Measurements from ENCODE around the gene PUM1.

Gene PUM1

DNA sequence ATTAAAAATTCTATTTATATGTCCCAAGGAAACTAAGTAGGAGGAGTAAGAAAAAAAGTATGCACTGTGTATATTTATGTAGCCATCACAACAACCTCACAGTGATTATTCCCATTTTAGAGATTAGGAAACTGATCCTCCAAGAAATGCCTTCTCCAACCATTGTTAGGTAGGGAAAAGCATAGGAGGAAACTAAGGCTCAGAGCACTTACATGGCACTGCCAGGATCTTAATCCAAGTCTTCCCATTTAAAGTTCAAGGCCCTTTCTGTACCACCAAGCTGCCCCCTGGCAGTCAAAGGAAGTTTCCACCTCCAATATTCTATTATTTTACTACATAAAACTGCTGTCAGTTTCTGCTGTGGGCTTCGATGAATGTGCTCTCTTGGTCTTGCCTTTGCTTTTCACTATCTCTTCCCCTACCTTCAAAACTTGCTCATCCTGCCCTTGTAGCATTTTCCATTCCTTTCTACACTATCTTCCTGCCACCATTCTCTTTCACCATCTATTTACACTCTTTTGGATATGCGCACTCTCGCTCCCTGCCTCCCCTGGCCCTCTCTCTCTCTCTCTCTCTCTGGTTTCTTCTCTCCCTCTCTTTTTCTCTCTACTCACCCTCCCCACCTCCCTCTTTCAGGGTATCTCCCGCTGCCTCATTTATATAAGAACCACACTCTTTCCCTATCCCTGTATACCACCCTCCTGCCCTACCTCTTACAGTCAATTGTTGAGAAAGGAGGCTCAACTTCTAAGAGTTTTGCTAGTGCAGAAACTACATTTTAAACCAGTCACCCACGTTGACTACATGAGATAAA lies 34.0 kb downstream of the PUM1 start:
- no peak for DNase-seq (ENCODE audit: low read depth, low spot score)

GRCh38 chr1:31029026-31029425 lies 36.5 kb downstream of the PUM1 start:
- no peak for DNase-seq (ENCODE audit: low read depth, low spot score)

- DNase-seq (ENCODE audit: low read depth, low spot score), result no peak
Observed at GRCh38 chr1:31027693-31028526, 37.6 kb downstream of the PUM1 start.

DNA sequence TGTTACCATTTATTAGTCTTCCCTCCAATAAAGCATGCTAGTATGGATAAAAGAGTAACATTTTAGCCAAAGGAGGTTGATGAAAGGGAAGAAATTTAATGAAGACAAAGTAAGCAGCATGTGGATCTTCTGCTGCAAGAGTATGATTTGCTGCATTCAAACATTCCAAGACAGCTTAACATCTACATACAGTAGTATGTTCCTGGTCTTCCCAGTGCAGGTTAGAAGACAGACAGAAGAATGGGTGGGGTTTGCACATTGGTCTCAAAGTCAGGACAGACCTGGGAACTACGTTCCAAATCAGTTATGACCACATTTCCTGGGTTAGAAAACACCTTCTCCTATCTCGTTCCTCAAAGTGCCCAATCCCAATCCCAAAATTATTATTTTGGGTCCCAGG lies 43.3 kb downstream of the PUM1 start:
- DNase-seq (ENCODE audit: low read depth, low spot score), result no peak

DNA sequence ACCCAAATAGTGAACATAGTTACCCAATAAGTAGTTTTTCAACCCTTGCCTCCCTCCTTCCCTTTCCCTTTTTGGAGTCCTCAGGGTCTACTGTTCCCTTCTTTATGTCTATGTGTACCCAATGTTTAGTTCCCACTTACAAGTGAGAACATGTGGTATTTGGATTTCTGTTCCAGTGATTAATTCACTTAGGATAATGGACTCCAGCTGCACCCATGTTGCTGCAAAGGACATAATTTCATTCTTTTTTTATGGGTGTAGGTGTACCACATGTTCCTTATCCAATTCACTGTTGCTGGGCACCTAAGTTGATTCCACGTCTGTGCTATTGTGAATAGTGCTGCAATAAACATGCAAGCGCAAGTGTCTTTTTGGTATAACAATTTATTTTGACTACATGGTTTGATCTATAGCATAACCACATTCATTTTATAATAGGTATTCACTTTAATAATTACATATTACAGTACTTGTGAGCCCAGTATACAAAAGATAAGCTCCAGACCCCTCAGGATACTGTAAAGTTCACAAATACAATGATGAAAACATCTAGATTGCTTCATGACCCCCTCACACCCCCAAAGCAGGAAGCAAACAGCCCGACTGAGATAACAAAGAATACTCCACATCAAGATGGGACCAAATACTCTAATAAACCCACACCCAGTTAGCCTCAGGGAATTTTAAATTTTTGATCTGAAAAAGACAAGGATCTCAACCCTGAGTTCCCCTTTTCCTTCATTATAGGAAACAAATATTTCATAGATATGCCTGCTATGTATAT lies 45.3 kb downstream of the PUM1 start:
- DNase-seq (ENCODE audit: low read depth, low spot score), result no peak

DNA sequence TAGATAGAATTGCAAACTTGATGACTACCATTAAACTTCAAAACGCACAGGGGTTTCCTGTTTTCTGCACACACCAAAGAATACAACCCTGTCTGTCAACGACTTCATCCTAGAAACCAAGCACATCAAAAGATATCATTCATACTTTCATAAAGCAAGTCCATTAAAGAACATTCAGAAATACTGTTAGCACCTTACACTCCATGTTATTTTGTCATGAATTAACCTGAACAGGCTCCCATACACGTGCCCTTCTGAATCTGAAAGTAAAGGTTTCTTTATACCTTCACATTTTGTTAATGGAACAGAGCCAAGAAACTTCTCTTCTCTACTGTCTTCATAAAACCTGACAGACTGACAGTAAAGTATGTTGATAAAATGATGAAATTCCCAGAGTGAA lies 46.1 kb downstream of the PUM1 start:
- no peak for DNase-seq (ENCODE audit: low read depth, low spot score)

- no peak for DNase-seq (ENCODE audit: low read depth, low spot score)
Observed at GRCh38 chr1:31016868-31017267, 48.6 kb downstream of the PUM1 start.

DNA sequence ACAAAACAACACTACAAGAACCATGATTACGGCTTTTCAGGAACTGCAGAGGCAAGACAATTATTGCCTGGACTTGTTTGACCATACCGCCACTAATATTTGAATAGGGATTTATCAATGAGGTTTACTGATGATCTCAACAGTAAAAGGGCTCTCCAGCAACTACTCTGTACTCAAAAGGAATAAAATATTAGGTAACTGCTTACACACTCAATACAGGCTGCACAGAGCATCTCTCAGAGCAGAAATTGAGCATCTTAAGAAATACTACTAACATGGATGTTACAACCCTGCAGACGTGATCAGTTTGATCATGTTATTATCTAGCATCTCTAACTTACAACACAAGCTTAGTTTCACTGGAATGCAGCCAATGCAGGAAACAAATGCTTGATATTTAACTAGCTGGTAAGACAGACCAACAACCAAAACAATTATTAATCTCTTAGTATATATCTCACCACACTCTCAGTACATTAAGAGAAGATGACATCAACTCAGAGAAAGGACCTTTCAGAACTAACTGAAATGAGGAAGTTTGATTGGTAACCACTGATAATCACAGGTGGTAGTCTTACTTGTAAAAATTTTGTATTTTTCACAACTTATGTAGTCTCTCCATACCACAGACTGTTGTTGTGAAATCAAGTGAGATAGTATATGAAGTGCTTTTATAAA lies 52.2 kb downstream of the PUM1 start:
- DNase-seq (ENCODE audit: low read depth, low spot score), result no peak

- no peak for DNase-seq (ENCODE audit: low read depth, low spot score)
Observed at GRCh38 chr1:31012210-31012924, 53.1 kb downstream of the PUM1 start.

DNA sequence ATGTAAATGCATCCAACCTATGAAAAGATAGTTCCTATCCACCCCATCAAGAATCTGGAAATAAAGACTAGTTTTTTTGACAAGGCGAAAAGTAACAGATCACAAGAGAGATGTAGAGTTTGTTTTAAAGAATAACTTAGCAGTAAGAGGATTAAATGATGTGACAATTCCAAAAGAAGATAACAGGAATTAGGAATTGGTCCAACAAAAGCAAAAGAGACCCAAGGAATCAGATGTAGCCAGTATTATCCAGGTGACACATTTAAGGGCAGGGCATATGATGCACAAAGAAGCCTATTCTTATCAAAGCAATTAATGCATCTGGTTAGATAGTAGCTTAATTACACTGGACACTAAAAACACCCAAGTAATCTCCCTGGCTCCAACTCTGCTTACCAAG lies 53.8 kb downstream of the PUM1 start:
- DNase-seq (ENCODE audit: low read depth, low spot score), result no peak

DNA sequence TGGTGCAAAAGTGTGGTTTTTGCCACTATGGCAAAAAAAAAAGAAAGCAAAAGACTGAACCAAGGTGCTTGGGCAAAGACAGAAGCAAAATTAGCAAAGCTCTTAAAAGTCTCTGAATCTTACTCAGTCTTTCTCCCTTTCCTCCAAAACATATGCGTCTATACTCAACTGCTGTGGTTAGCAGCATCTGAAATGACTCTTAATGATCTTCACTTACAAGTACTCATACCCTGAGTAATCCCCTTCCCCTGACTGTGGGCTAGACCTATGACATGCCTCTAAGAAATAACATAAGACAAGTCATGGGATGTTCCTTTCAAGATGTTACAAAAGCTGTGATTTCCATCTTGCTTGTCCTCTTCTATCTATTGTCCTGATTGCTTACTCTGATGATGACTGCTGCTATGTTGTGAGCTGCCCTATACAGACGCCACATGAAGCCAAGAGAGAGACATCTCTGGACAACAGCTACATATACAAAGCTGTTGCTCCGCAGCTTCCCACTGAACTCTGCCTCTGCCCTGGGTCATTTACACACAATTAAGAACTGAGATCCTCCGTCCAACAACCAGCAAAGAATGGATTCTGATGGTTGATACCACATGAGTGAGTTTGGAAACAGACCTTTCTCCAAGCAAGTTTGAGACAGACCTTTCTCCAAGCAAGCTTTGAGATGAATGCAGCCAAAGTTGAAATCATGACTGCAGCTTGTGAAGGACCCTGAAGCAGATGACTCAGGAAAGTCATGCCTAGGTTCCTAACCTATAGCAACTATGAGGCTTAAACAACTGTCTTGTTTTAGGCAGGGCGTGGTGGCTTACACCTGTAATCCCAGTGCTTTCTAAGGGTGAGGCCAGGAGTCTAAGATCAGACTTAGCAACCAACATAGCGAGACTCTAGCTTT lies 55.2 kb downstream of the PUM1 start:
- DNase-seq (ENCODE audit: low read depth, low spot score), result no peak

DNA sequence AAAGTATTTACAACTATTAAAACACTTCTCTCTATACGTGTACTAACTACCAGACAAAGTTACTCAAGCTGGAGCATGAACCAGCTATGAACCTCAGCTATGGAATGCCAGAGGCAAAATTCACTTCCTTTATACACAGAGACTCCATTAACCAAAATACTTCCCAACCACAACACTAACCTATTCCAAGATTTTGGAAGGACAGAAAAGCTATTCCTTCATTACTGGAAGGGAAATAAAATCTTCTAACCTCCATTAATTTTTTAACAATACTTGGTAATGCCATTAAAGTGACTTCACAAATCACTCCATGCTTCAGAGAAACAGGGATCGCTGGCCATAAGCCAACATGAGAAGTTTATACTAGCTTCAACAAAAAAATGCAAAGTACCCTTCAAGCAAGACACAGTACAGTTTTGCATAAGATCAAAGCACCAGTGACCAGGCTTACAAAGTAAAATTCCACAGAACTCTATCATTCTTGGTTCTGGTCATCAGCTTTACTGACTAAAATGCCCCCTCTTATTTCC lies 58.0 kb downstream of the PUM1 start:
- DNase-seq (ENCODE audit: low read depth, low spot score), result no peak

- no peak for DNase-seq (ENCODE audit: low read depth, low spot score)
Observed at GRCh38 chr1:31006747-31007146, 58.8 kb downstream of the PUM1 start.

GRCh38 chr1:31005617-31006166 lies 59.8 kb downstream of the PUM1 start:
- DNase-seq (ENCODE audit: low read depth, low spot score), result no peak

- DNase-seq (ENCODE audit: low read depth, low spot score), result no peak
Observed at GRCh38 chr1:31005198-31005597, 60.3 kb downstream of the PUM1 start.

DNA sequence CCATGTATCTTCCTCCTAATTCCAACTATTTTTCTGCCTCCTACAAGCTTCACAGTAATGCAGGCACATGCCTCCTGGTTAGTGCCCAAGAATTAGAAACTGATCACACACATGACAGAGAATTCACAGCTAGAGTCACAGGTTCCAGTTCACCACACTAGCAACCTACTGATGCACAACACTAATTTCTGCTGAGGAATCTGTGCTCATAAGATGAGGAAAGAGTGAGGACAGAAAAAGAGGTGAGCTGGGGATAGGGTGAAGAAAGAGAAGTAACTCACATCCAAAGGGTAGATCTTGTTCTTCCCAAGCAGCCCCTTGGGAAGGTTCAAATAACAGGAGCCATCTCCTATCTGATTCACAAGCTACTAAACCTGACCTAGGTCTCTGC lies 61.3 kb downstream of the PUM1 start:
- DNase-seq (ENCODE audit: low read depth, low spot score), result no peak

GRCh38 chr1:31003613-31004230 lies 61.8 kb downstream of the PUM1 start:
- no peak for DNase-seq (ENCODE audit: low read depth, low spot score)

DNA sequence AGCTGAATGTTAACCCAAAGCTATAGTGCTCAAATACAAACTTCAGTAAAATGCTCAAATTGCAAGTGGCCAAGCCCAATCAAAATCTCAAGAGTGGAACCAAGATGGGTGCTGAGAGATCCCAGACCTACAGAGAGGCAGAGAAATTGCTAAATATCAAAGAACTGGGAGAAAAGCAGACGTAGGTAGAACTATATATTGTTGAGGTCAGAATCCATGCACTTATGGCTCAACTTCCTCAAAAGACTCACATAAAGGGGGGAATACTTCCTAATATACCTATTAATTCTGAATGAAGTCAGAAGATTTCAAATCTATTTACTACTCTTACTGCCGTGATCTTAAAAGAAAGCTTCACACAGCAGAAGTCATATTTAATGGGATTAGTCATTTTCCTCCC lies 65.2 kb downstream of the PUM1 start:
- no peak for DNase-seq (ENCODE audit: low read depth, low spot score)

DNA sequence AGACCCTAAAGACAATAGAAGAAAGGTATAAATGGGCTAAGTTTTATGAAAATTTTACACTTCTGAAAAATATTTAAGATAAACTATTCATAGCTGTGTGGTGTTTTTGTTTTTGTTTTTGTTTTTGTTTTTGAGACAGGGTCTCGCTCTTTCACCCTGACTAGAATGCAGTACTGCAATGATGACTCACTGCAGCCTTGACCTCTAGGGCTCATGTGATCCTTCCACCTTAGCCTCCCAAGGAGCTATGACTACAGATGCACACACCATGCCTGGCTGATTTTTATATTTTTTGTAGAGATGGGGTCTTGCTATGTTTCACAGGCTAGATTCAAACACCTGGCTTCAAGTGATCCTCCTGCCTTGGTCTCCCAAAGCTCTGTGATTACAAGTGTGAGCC lies 66.6 kb downstream of the PUM1 start:
- DNase-seq (ENCODE audit: low read depth, low spot score), result no peak

Measured in ELF-1 (cell line).